Measurements from ENCODE around the gene MEGF11.

The MEGF11 gene

GRCh38 chr15:66030650-66031049 is 222.9 kb downstream of the MEGF11 start:
- no peak for DNase-seq (ENCODE audit: low read depth in 2 of 2)

GRCh38 chr15:66029650-66030049 is 223.9 kb downstream of the MEGF11 start:
- DNase-seq (ENCODE audit: low read depth in 2 of 2): no peak

- no peak for DNase-seq (ENCODE audit: low read depth in 2 of 2)
Observed at GRCh38 chr15:66027268-66027805, 226.2 kb downstream of the MEGF11 start.

- no peak for DNase-seq (ENCODE audit: low read depth in 2 of 2)
Observed at GRCh38 chr15:66025972-66026371, 227.6 kb downstream of the MEGF11 start.

GRCh38 chr15:66025015-66025452 is 228.5 kb downstream of the MEGF11 start:
- DNase-seq (ENCODE audit: low read depth in 2 of 2): no peak

- no peak for DNase-seq (ENCODE audit: low read depth in 2 of 2)
Observed at GRCh38 chr15:66024116-66024515, 229.4 kb downstream of the MEGF11 start.

- no peak for DNase-seq (ENCODE audit: low read depth in 2 of 2)
Observed at GRCh38 chr15:66023311-66023972, 230.1 kb downstream of the MEGF11 start.

- DNase-seq (ENCODE audit: low read depth in 2 of 2): no peak
Observed at GRCh38 chr15:66022163-66022525, 231.4 kb downstream of the MEGF11 start.

- DNase-seq (ENCODE audit: low read depth in 2 of 2): no peak
Observed at GRCh38 chr15:66021496-66022162, 231.9 kb downstream of the MEGF11 start.

GRCh38 chr15:66019826-66020398 is 233.6 kb downstream of the MEGF11 start:
- no peak for DNase-seq (ENCODE audit: low read depth in 2 of 2)

GRCh38 chr15:66019368-66019767 is 234.2 kb downstream of the MEGF11 start:
- DNase-seq (ENCODE audit: low read depth in 2 of 2): no peak

- no peak for DNase-seq (ENCODE audit: low read depth in 2 of 2)
Observed at GRCh38 chr15:66018488-66018797, 235.1 kb downstream of the MEGF11 start.

GRCh38 chr15:66017792-66018487 is 235.6 kb downstream of the MEGF11 start:
- DNase-seq (ENCODE audit: low read depth in 2 of 2): no peak

- no peak for DNase-seq (ENCODE audit: low read depth in 2 of 2)
Observed at GRCh38 chr15:66017000-66017399, 236.6 kb downstream of the MEGF11 start.

GRCh38 chr15:66016199-66016598 is 237.4 kb downstream of the MEGF11 start:
- no peak for DNase-seq (ENCODE audit: low read depth in 2 of 2)

GRCh38 chr15:66014635-66015182 is 238.8 kb downstream of the MEGF11 start:
- DNase-seq (ENCODE audit: low read depth in 2 of 2): no peak

- DNase-seq (ENCODE audit: low read depth in 2 of 2): no peak
Observed at GRCh38 chr15:66014022-66014421, 239.5 kb downstream of the MEGF11 start.

- no peak for DNase-seq (ENCODE audit: low read depth in 2 of 2)
Observed at GRCh38 chr15:66008940-66009562, 244.5 kb downstream of the MEGF11 start.

GRCh38 chr15:66007663-66008262 is 245.8 kb downstream of the MEGF11 start:
- DNase-seq (ENCODE audit: low read depth in 2 of 2): no peak

- DNase-seq (ENCODE audit: low read depth in 2 of 2): no peak
Observed at GRCh38 chr15:66006986-66007385, 246.6 kb downstream of the MEGF11 start.

- no peak for DNase-seq (ENCODE audit: low read depth in 2 of 2)
Observed at GRCh38 chr15:66004618-66005262, 248.8 kb downstream of the MEGF11 start.
